Measurements from ENCODE around the gene LLGL2. TPM values are rescaled to one million over a fixed set of nuclear protein-coding genes. Genes with fewer than 3 reads are reported as not detected.

The LLGL2 gene
- total RNA-seq, 1 donor from 2014 or later, result 111 TPM

DNA sequence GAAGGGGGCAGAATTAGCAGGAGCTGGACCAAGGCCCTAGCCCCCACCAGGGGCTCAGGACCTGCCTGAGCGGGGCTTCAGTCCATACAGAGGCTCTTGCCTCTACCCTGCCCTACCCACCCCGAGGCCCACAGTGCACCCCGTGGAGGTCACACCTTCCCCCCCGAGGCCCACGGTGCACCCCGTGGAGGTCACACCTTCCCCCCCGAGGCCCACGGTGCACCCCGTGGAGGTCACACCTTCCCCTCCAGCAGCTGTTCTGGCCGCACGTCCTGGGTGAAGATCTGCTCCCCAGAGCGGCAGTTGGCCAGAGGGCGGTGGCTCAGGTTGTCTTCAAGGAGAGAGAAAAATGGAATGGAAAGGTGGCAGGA is 21.5 kb upstream of the LLGL2 start:
- DNase-seq, result no peak
- intact Hi-C loops (cut with DNase I), result no loop called here
- Histone ChIP-seq H3K9me3 (no peaks in the 10 kb centered on the region), H3K4me1 (peaks cover 37% of the 10 kb centered on the region), H3K4me3 (no peak overlapping the region), H3K27ac (no peak overlapping the region), H3K27me3 (ENCODE audit: low read depth) (no peaks in the 10 kb centered on the region), H3K36me3 (peaks cover 83% of the 10 kb centered on the region)
- peak; percentile 3 to 6 for ATAC-seq
- TF ChIP-seq CTCF (IDR thresholded peaks at IDR 0.05), result no peak

DNA sequence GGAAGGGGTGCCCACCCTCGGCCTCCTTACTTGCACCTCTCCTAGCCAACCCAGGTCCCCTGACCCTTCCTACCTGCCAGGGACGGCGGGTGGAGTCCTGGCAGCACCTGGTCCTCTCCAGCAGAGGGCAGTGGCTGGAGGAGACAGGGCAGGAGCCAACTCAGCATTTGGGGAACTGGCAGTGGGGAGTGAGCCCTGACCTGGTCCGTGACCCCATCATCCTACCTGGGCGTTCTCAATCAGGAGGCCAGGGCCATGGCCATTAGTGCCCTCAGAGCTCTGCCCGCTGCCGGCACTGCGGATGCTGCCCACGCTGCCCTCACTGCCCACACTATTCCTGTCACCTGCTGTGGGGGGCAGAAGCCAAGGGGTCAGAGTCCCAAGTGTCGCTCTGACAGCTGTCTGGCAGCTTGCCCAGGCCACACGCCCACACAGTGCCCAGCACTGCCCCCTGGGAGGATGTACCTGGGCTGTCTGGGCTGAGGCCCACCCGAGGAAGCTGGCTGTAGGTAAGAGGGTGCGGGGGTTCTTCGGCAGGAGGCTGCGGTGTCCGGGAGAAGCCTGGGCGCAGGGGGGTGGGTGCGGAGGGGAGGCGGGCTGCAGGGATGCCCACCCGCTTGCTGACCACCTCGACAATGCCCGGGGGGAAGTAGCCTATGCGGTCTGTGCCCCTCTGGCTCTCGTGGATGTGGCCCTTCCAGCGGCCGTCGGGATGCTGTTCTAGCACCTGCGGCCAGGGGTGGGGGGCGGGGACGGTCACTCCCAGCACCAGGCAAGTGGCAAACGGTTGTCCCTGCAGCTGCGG is 20.9 kb upstream of the LLGL2 start:
- TF ChIP-seq CTCF (IDR thresholded peaks at IDR 0.05), result peak; percentile 59
- DNase-seq (peak; percentile 57), ATAC-seq (peak; percentile 41 to 53)
- peaks cover 82% of the 10 kb centered on the region for H3K36me3 ChIP-seq
- intact Hi-C loops (cut with DNase I), result no loop called here
- peaks cover 35% of the 10 kb centered on the region for H3K4me1 ChIP-seq
- H3K27me3 ChIP-seq (ENCODE audit: low read depth), result no peaks in the 10 kb centered on the region
- H3K9me3 ChIP-seq, result no peaks in the 10 kb centered on the region
- no peak overlapping the region for H3K4me3 ChIP-seq
- H3K27ac ChIP-seq, result no peak overlapping the region

GRCh38 chr17:75505152-75505409 is 20.4 kb upstream of the LLGL2 start:
- DNase-seq (no peak), ATAC-seq (no peak)
- TF ChIP-seq CTCF (IDR thresholded peaks at IDR 0.05), result no peak
- Histone ChIP-seq H3K4me1 (peaks cover 31% of the 10 kb centered on the region), H3K36me3 (peaks cover 76% of the 10 kb centered on the region), H3K27me3 (ENCODE audit: low read depth) (no peaks in the 10 kb centered on the region), H3K9me3 (no peaks in the 10 kb centered on the region), H3K27ac (no peak overlapping the region), H3K4me3 (no peak overlapping the region)
- intact Hi-C loops (cut with DNase I), result no loop called here

DNA sequence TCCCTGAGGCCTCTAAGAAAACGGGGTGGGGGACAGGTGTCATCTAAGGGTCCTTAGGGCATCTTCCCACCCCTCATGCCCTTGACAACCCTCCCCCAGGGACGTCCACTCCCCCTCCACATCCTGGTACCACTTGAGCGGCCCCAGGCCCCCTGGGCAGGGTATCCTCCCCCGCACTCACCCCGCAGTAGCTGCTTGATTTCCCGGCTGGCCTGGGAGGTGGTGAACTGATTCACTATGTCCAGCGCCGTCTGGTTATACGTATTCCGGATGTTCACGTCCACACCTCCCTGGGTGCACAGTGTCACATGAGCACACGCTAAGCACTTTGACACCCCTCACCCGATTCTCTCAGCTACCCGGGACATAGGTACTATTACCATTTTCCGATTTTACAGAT is 19.9 kb upstream of the LLGL2 start:
- Histone ChIP-seq H3K27ac (no peak overlapping the region), H3K9me3 (no peaks in the 10 kb centered on the region), H3K27me3 (ENCODE audit: low read depth) (no peaks in the 10 kb centered on the region), H3K36me3 (peaks cover 71% of the 10 kb centered on the region), H3K4me1 (peaks cover 32% of the 10 kb centered on the region), H3K4me3 (no peak overlapping the region)
- ATAC-seq (no peak), DNase-seq (no peak)
- intact Hi-C loops (cut with DNase I), result no loop called here
- no peak for TF ChIP-seq CTCF (IDR thresholded peaks at IDR 0.05)

DNA sequence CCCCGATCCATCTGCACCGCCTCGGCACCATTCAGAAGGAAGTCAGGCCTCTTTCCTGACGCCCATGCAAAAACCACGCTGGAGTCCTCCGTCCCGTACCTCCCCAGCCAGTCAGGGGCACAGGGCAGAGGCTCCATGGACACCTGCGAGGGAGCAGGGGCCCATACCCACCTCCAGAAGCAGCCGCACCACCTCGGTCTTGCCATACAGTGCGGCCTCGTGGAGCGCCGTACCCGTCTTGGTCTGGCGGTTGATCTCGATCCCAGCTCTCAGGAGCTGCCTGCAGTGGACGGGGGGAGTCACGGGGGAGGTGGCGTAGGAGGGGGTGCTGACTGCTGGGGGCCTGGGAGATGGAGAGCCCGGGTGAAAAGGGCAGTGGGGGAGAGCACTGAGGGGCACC is 19.4 kb upstream of the LLGL2 start:
- DNase-seq (peak; percentile 46), ATAC-seq (no peak)
- no peak overlapping the region for H3K27ac ChIP-seq
- peaks cover 37% of the 10 kb centered on the region for H3K4me1 ChIP-seq
- H3K27me3 ChIP-seq (ENCODE audit: low read depth), result no peaks in the 10 kb centered on the region
- no peak overlapping the region for H3K4me3 ChIP-seq
- H3K9me3 ChIP-seq, result no peaks in the 10 kb centered on the region
- H3K36me3 ChIP-seq, result peaks cover 66% of the 10 kb centered on the region
- TF ChIP-seq CTCF (IDR thresholded peaks at IDR 0.05), result no peak
- intact Hi-C loops (cut with DNase I), result no loop called here

Data from lower lobe of right lung (tissue), 2 donors.